ENCODE data around the gene SLC35A1. TPM values are rescaled to one million over a fixed set of nuclear protein-coding genes. Genes with fewer than 3 reads are reported as not detected.

SLC35A1 gene
- total RNA-seq, 1 donor from 2014 or later, result 11.6 TPM

- DNase-seq, result no peak
- no peak overlapping the region for H3K4me3 ChIP-seq
- no peak for TF ChIP-seq CTCF (IDR thresholded peaks at IDR 0.05; ENCODE audit: borderline replicate concordance)
- no peaks in the 10 kb centered on the region for H3K36me3 ChIP-seq
- no peaks in the 10 kb centered on the region for H3K27me3 ChIP-seq (ENCODE audit: low read depth)
- intact Hi-C loops (cut with micrococcal nuclease), result no loop called here
- peaks cover 3% of the 10 kb centered on the region for H3K9me3 ChIP-seq (replicated peaks)
- no peaks in the 10 kb centered on the region for H3K4me1 ChIP-seq
- no peak overlapping the region for H3K27ac ChIP-seq (replicated peaks)
These were observed 31.1 kb upstream of the SLC35A1 start for GRCh38 chr6:87441711-87442110.

GRCh38 chr6:87444362-87444761, 28.4 kb upstream of the SLC35A1 start:
- Histone ChIP-seq H3K9me3 (replicated peaks) (no peaks in the 10 kb centered on the region), H3K27ac (replicated peaks) (no peak overlapping the region), H3K27me3 (ENCODE audit: low read depth) (no peaks in the 10 kb centered on the region), H3K36me3 (no peaks in the 10 kb centered on the region), H3K4me3 (no peak overlapping the region), H3K4me1 (no peaks in the 10 kb centered on the region)
- TF ChIP-seq CTCF (IDR thresholded peaks at IDR 0.05; ENCODE audit: borderline replicate concordance), result no peak
- DNase-seq, result no peak
- intact Hi-C loops (cut with micrococcal nuclease), result no loop called here

- H3K36me3 ChIP-seq, result no peaks in the 10 kb centered on the region
- H3K9me3 ChIP-seq (replicated peaks), result peaks cover 9% of the 10 kb centered on the region
- no peak for TF ChIP-seq CTCF (IDR thresholded peaks at IDR 0.05; ENCODE audit: borderline replicate concordance)
- no peaks in the 10 kb centered on the region for H3K4me1 ChIP-seq
- DNase-seq, result no peak
- intact Hi-C loops (cut with micrococcal nuclease), result no loop called here
- no peaks in the 10 kb centered on the region for H3K27me3 ChIP-seq (ENCODE audit: low read depth)
- H3K27ac ChIP-seq (replicated peaks), result no peak overlapping the region
- H3K4me3 ChIP-seq, result no peak overlapping the region
These were observed 7.7 kb upstream of the SLC35A1 start for GRCh38 chr6:87465051-87465450.

- Histone ChIP-seq H3K27ac (replicated peaks) (peak overlapping the region; percentile 97), H3K4me1 (peaks cover 29% of the 10 kb centered on the region), H3K9me3 (replicated peaks) (no peaks in the 10 kb centered on the region), H3K36me3 (peaks cover 6% of the 10 kb centered on the region), H3K4me3 (peak overlapping the region; percentile 93), H3K27me3 (ENCODE audit: low read depth) (no peaks in the 10 kb centered on the region)
- DNase-seq, result no peak
- no peak for TF ChIP-seq CTCF (IDR thresholded peaks at IDR 0.05; ENCODE audit: borderline replicate concordance)
- intact Hi-C loops (cut with micrococcal nuclease), result loop anchor here (10.0 kb wide), 1 partner anchor 251 kb away; no protein-coding TSS in a partner anchor
These were observed 687 bp downstream of the SLC35A1 start for GRCh38 chr6:87473419-87473903.

GRCh38 chr6:87481931-87482330, 9.2 kb downstream of the SLC35A1 start:
- Histone ChIP-seq H3K4me3 (no peak overlapping the region), H3K27ac (replicated peaks) (no peak overlapping the region), H3K27me3 (ENCODE audit: low read depth) (no peaks in the 10 kb centered on the region), H3K36me3 (peaks cover 10% of the 10 kb centered on the region), H3K4me1 (no peaks in the 10 kb centered on the region), H3K9me3 (replicated peaks) (no peaks in the 10 kb centered on the region)
- no peak for DNase-seq
- intact Hi-C loops (cut with micrococcal nuclease), result no loop called here
- TF ChIP-seq CTCF (IDR thresholded peaks at IDR 0.05; ENCODE audit: borderline replicate concordance), result no peak

All from left ventricle myocardium inferior (tissue), 1 donor.